ENCODE data around the gene EFCAB11.

GRCh38 chr14:89922031-89922907, 32.3 kb downstream of the EFCAB11 start:
- TF ChIP-seq ZNF512 (CRISPR knock-in tag; IDR thresholded peaks at IDR 0.05; ENCODE audit: borderline replicate concordance) = no peak
- no peak for TF ChIP-seq CTCF (IDR thresholded peaks at IDR 0.05)
- no peak for TF ChIP-seq ZNF219 (CRISPR knock-in tag; IDR thresholded peaks at IDR 0.05; ENCODE audit: borderline replicate concordance)
- no peak for TF ChIP-seq HMGXB4 (CRISPR knock-in tag; IDR thresholded peaks at IDR 0.05)
- TF ChIP-seq TEAD4 (CRISPR knock-in tag; IDR thresholded peaks at IDR 0.05) = no peak
